Left kidney (tissue), 1 donor: ENCODE results near the gene ATG7. TPM values are rescaled to one million over a fixed set of nuclear protein-coding genes. Genes with fewer than 3 reads are reported as not detected.

Experiments
- polyA plus RNA-seq: library from polyadenylated mRNA; unstranded; fragments of 120-200 nt; gene quantifications from one replicate; pipeline ENCODE4 v1.2.1, GENCODE V29; 2013; ENCODE audit not compliant: insufficient read length

The ATG7 gene
- polyA plus RNA-seq, 1 donor, result 27.8 TPM

Other genes with a start within 250 kb of the ATG7 start
- 2.0 TPM for gene HRH1, start 117.9 kb upstream of the ATG7 start, polyA plus RNA-seq